ENCODE measurements around the gene ZC3H4.

GRCh38 chr19:47022541-47023447 is 90.8 kb downstream of the ZC3H4 start:
- no peak for TF ChIP-seq GABPA (IDR thresholded peaks at IDR 0.05 in 1 of 2, conservative IDR thresholded peaks at IDR 0.05 in 1 of 2)
- TF ChIP-seq REST (IDR thresholded peaks at IDR 0.05): no peak
- no peak for TF ChIP-seq CTCF (IDR thresholded peaks at IDR 0.05; ENCODE audit: low read depth, low read length, missing input control)
- no peak for TF ChIP-seq ATF3 (IDR thresholded peaks at IDR 0.05)
- TF ChIP-seq RXRA (IDR thresholded peaks at IDR 0.05): peak in 1 of 2 donors; percentile 27
- TF ChIP-seq FOXA1 (IDR thresholded peaks at IDR 0.05): no peak
- TF ChIP-seq YY1 (IDR thresholded peaks at IDR 0.05): no peak
- TF ChIP-seq TAF1 (conservative IDR thresholded peaks at IDR 0.05): no peak
- no peak for TF ChIP-seq MAX (IDR thresholded peaks at IDR 0.05)
- TF ChIP-seq RAD21 (IDR thresholded peaks at IDR 0.05): no peak
- TF ChIP-seq EGR1 (IDR thresholded peaks at IDR 0.05; ENCODE audit: low read depth in 2 of 2): no peak
- TF ChIP-seq SP1 (IDR thresholded peaks at IDR 0.05): no peak

Data from liver (tissue), 3 donors.